WTC11 (cell line): Measurements from ENCODE around the gene RASGRP3. TPM values are rescaled to one million over a fixed set of nuclear protein-coding genes. Genes with fewer than 3 reads are reported as not detected.

Experiments
- ATAC-seq: fragments of 200-7000 bp; cut with Tn5 transposase; 2 replicates; pipeline ENCODE4 v1.10.0; 2021; ENCODE audit warnings: mild to moderate bottlenecking, moderate library complexity
- CTCF ChIA-PET: fragments of 300-600 bp; sonication (Branson Sonifier 250); formaldehyde crosslinking; loops from one replicate; lab custom pipeline; 2021; ENCODE audit warnings: antibody characterized with exemption; lab: Charles Lee
- POLR2A ChIA-PET: fragments of 350-600 bp; sonication (Branson Sonifier 250); formaldehyde crosslinking; loops from one replicate; lab custom pipeline; 2021; ENCODE audit warnings: antibody characterized with exemption; lab: Charles Lee
- DNase-seq: peaks from one replicate; pipeline ENCODE4 v3.0.0; 2021; ENCODE audit warnings: low spot score
- H3K27ac Mint-ChIP-seq: 2 replicates; pipeline ENCODE4 v1.8.0; 2021; ENCODE audit warnings: mixed read lengths
- H3K27me3 Mint-ChIP-seq: 2 replicates; pipeline ENCODE4 v1.8.0; 2021; ENCODE audit warnings: low read depth, mild to moderate bottlenecking, moderate library complexity, mixed read lengths
- H3K36me3 Mint-ChIP-seq: 2 replicates; pipeline ENCODE4 v1.8.0; 2021; ENCODE audit warnings: mixed read lengths
- H3K4me1 Mint-ChIP-seq: 2 replicates; pipeline ENCODE4 v1.8.0; 2022; ENCODE audit warnings: mixed read lengths
- H3K4me3 Mint-ChIP-seq: 2 replicates; pipeline ENCODE4 v1.8.0; 2021; ENCODE audit warnings: mild to moderate bottlenecking, moderate library complexity, mixed read lengths
- H3K9me3 Mint-ChIP-seq: 2 replicates; pipeline ENCODE4 v1.8.0; 2021; ENCODE audit warnings: mixed read lengths
- AFF4 ChIP-seq: sonication (generic); formaldehyde crosslinking; IDR thresholded peaks from 2 replicates; pipeline ENCODE4 v1.8.1; 2023; ENCODE audit warnings: mild to moderate bottlenecking, missing genetic modification reagents, borderline replicate concordance
- ARID4B ChIP-seq: sonication (generic); formaldehyde crosslinking; IDR thresholded peaks from 2 replicates; pipeline ENCODE4 v1.8.0; 2023; ENCODE audit warnings: missing genetic modification reagents, mild to moderate bottlenecking, borderline replicate concordance
- CBFB ChIP-seq: sonication (generic); formaldehyde crosslinking; IDR thresholded peaks from 2 replicates; pipeline ENCODE4 v1.8.1; 2022; ENCODE audit warnings: mild to moderate bottlenecking, low read depth, missing genetic modification reagents
- CTCF ChIP-seq: fragments of 200-600 bp; IDR thresholded peaks from 2 replicates; pipeline ENCODE4 v1.8.0; 2022; ENCODE audit warnings: antibody characterized with exemption
- ELF4 ChIP-seq: sonication (generic); formaldehyde crosslinking; IDR thresholded peaks from 2 replicates; pipeline ENCODE4 v1.8.1; 2022; ENCODE audit warnings: low read depth, mild to moderate bottlenecking, moderate library complexity, missing genetic modification reagents
- ERG ChIP-seq: fragments of 250-450 bp; sonication (Bioruptor Pico); IDR thresholded peaks from 2 replicates; pipeline ENCODE4 v1.8.0; 2021; ENCODE audit warnings: mild to moderate bottlenecking
- ESRRA ChIP-seq: sonication (generic); formaldehyde crosslinking; IDR thresholded peaks from 2 replicates; pipeline ENCODE4 v1.8.1; 2022; ENCODE audit warnings: mild to moderate bottlenecking, missing genetic modification reagents, borderline replicate concordance
- FOXJ3 ChIP-seq: sonication (generic); formaldehyde crosslinking; IDR thresholded peaks from 2 replicates; pipeline ENCODE4 v1.9.0; 2021; ENCODE audit warnings: missing genetic modification reagents, mild to moderate bottlenecking, borderline replicate concordance
- GRHL2 ChIP-seq: fragments of 250-450 bp; sonication (Bioruptor Pico); IDR thresholded peaks from 2 replicates; pipeline ENCODE4 v1.8.0; 2022; ENCODE audit warnings: mild to moderate bottlenecking, moderate library complexity; ENCODE audit not compliant: insufficient replicate concordance, severe bottlenecking
- JAZF1 ChIP-seq: fragments of 250-450 bp; sonication (Bioruptor Pico); IDR thresholded peaks from 2 replicates; pipeline ENCODE4 v1.9.0; 2021; ENCODE audit warnings: moderate library complexity, mild to moderate bottlenecking, inconsistent platforms
- JUN ChIP-seq: sonication (generic); formaldehyde crosslinking; IDR thresholded peaks from 2 replicates; pipeline ENCODE4 v1.8.0; 2023; ENCODE audit warnings: mild to moderate bottlenecking, missing genetic modification reagents
- MXD4 ChIP-seq: fragments of 250-450 bp; sonication (Bioruptor Pico); IDR thresholded peaks from 2 replicates; pipeline ENCODE4 v1.8.0; 2021; ENCODE audit warnings: mild to moderate bottlenecking, moderate library complexity, borderline replicate concordance
- SMAD3 ChIP-seq: sonication (generic); formaldehyde crosslinking; IDR thresholded peaks from 2 replicates; pipeline ENCODE4 v1.8.0; 2022; ENCODE audit warnings: missing genetic modification reagents, mild to moderate bottlenecking, borderline replicate concordance
- SMAD4 ChIP-seq: sonication (generic); formaldehyde crosslinking; IDR thresholded peaks from 2 replicates; pipeline ENCODE4 v1.8.0; 2022; ENCODE audit warnings: mild to moderate bottlenecking, missing genetic modification reagents
- STAT6 ChIP-seq: sonication (generic); formaldehyde crosslinking; conservative IDR thresholded peaks from 2 replicates; pipeline ENCODE4 v1.8.1; 2023; ENCODE audit warnings: mild to moderate bottlenecking, low read depth, missing genetic modification reagents, moderate library complexity
- ZBTB21 ChIP-seq: sonication (generic); formaldehyde crosslinking; IDR thresholded peaks from 2 replicates; pipeline ENCODE4 v1.8.1; 2023; ENCODE audit warnings: mild to moderate bottlenecking, missing genetic modification reagents, borderline replicate concordance
- ZNF121 ChIP-seq: sonication (generic); formaldehyde crosslinking; IDR thresholded peaks from 2 replicates; pipeline ENCODE4 v1.8.0; 2023; ENCODE audit warnings: missing genetic modification reagents
- ZNF232 ChIP-seq: sonication (generic); formaldehyde crosslinking; IDR thresholded peaks from 2 replicates; pipeline ENCODE4 v1.8.0; 2022; ENCODE audit warnings: mild to moderate bottlenecking, missing genetic modification reagents
- total RNA-seq: library from RNA; stranded (reverse); gene quantifications from 3 replicates; pipeline ENCODE4 v1.2.3, GENCODE V29; 2021

The RASGRP3 gene
- total RNA-seq, 1 experiment from 2014 or later = 0.11 TPM

- no peaks in the 10 kb centered on the region for H3K36me3 Mint-ChIP-seq
- no peaks in the 10 kb centered on the region for H3K9me3 Mint-ChIP-seq
- H3K27ac Mint-ChIP-seq = no peak overlapping the region
- DNase-seq (no peak), ATAC-seq (no peak)
- peaks cover 2% of the 10 kb centered on the region; the same call in 1 of the 2 replicates for H3K4me1 Mint-ChIP-seq
- ChIA-PET CTCF (no interaction called here), POLR2A (no interaction called here)
- H3K27me3 Mint-ChIP-seq = no peaks in the 10 kb centered on the region
- TF ChIP-seq CBFB (CRISPR knock-in tag) (no peak), STAT6 (CRISPR knock-in tag) (no peak), ZBTB21 (CRISPR knock-in tag) (no peak), JAZF1 (CRISPR knock-in tag) (no peak), SMAD4 (CRISPR knock-in tag) (no peak), ERG (CRISPR knock-in tag) (no peak), CTCF (no peak), FOXJ3 (CRISPR knock-in tag) (no peak), SMAD3 (no peak), ZNF232 (CRISPR knock-in tag) (no peak), ARID4B (CRISPR knock-in tag) (no peak), ZNF121 (CRISPR knock-in tag) (no peak), ESRRA (CRISPR knock-in tag) (no peak), MXD4 (CRISPR knock-in tag) (no peak), JUN (CRISPR knock-in tag) (no peak), AFF4 (no peak), GRHL2 (CRISPR knock-in tag) (no peak), ELF4 (CRISPR knock-in tag) (no peak)
- no peak overlapping the region for H3K4me3 Mint-ChIP-seq
These were observed 53.5 kb downstream of the RASGRP3 start for GRCh38 chr2:33529771-33530481.
